HG02884 (cell line): Measurements from ENCODE around the gene CHID1.

Experiments
- ATAC-seq: cut with Tn5 transposase; IDR thresholded peaks from one replicate; pipeline ENCODE4 v1.9.1; 2021; ENCODE audit warnings: mild to moderate bottlenecking, moderate library complexity; ENCODE audit not compliant: unreplicated experiment

Gene CHID1

DNA sequence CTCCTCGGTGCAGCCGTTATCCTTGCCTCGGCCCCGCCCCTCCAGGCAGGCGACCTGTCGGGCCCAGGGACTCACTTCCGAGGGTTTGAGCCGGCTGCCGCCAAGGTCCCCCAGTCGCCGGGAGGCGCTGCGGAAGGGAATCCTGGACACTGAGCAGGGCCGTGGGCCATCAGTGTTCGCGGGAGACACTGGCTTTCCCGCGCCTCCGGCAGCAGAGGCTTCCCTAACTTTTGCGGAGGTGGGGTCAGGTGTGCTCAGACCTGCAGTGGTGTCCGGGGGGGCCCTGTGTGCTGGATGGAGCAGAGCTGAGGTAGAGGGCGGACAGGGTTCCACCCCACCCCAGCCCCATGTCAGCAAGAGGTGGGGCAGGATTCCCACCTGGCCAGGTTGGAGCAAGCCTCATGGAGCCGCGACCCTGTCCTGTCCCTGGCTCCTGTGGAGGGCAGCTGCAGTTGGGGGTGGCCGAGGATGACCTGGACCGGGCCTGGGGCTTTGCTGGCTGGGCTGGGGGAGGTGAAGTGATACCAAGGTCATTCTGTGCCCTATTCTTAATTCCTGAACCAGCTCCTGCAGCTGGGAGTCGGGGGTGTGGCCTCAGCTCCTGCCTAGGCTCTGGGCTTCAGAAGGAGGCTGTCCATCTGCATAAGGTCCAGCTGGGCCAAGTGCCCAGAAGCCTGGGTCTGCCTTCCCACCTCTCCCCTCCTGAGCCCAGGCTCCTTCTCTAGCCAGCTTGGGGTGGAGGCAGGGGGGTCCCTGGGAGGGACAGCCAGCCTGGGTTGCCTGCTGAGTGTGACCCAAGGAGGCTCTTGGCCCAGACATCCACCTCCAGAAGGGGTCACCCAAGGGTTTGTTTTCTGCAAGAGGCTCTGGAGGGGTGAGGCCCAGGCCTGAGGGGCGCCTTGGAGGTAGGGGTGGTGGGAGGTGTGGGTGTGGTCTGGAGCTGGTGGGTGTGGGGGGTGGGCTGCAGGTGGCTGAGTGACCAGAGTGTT lies 59.5 kb downstream of the CHID1 start:
- no peak for ATAC-seq

DNA sequence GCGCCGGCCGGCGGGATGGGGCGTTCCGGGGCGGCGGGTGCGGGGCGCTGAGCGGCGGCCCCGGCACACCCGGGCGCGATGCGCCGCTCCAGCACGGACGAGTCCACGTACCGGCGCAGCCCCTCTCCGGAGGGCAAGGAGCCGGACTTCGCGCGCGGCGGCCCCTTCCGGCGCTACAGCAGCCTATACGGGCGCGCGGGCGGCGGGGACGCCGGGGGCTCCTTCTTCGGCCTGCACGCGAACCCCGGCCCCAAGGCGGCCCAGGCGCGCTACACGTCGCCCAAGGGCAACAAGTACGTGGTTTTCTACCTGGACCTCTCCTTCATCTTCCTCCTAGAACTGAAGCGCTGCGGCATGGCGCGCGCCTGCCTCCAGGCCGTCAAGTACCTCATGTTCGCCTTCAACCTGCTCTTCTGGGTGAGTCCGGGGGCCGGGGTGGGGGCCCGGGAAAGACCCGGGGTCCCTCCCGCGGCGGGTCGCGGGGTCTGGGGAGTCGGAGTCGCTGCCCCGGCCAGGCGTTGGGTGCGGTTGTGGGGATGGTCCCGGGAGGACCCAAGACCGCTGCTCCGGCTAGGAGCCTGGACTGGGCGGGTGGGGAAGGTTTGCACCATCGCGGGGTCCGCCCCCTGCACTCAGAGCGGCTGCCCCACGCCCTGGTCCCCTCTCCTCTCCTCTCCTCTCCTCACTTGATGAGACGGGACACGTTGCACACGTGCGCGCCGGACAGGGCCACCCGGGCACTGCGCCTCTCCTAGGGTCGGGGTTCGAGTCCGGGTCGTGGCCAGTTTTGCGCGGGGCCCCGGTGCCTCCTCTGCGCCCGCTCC lies 60.4 kb downstream of the CHID1 start:
- no peak for ATAC-seq

DNA sequence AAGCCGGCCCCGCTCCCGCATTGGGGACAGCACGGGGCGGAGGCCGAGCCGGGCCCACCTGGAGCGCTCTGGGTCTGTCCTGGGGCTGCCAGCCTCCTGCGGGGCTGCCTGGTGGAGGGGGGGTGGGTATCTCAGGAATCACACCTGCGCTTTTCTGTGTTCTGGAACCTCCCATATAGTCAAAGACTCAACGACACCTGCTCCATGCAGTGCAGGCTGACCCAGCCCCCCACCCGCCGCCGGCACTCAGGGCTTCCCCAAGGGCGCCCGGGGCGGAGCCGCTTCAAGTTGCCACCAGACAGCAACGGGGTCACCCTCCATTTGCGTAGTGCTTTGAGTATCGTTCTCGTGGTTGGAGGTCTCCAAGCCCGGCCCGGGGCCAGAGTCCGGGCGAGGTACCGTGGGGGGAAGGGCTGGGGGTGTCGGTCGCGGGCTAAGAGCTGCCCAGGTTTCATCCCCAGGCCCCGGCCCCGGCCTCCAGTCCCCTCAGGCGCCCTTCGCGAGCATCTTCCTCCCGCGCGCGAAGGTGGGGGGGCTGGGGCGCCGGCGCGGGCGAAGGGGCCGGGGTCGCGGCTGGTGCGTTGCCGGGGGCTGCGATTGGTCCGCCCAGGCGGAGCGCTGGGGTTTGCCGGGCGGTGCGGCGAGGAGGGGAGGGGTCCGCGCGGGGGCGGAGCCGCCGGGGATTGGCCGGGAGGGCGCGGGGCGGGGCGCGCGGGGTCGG lies 61.3 kb downstream of the CHID1 start:
- ATAC-seq: no peak

DNA sequence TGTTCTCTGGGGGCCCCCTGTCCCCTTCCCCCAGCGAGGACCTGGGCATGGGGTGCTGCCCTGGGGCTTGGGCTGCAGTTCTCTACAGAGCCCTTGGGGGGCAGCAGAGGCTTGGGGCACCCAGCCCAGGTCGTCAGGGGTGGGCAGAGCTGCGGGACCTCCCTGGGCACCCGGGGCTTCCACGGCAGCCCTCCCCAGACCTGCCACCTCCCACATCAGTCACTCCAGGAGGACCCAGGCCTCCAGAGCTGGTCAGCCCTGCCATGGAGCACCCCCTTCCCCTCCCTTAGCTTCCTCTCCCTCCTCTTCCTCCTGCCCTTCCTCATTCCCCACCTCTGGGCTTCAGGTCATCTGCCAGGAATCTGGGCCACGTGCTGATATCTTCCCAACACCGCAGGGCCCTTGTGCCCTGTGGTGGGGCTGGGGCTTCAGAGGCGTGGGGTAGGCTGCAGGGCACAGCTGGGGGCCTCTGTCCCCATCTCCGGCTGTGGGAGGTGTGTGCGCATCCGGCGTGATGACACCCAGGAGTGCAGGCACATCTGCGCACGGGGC lies 62.2 kb downstream of the CHID1 start:
- ATAC-seq: no peak

DNA sequence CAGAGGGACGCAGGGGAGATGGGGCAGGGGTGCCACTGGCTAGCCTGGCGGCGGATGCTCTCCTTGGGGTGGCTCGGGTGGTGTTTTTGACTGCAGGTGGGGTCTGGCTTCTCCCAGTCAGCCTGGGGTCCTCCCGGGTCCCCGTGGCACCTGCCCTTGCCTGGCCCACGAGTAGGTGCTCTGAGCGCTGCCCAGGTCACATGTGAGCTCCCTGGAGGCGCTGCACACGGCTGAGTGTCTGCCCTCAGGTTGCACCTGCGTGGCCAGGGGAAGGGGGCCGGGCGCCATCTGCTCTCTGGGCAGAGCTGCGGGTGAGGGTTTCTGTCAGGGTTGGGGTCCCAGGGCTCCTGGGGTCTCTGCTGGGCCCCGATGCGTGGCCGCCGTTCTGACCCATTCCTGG lies 62.7 kb downstream of the CHID1 start:
- ATAC-seq: no peak

DNA sequence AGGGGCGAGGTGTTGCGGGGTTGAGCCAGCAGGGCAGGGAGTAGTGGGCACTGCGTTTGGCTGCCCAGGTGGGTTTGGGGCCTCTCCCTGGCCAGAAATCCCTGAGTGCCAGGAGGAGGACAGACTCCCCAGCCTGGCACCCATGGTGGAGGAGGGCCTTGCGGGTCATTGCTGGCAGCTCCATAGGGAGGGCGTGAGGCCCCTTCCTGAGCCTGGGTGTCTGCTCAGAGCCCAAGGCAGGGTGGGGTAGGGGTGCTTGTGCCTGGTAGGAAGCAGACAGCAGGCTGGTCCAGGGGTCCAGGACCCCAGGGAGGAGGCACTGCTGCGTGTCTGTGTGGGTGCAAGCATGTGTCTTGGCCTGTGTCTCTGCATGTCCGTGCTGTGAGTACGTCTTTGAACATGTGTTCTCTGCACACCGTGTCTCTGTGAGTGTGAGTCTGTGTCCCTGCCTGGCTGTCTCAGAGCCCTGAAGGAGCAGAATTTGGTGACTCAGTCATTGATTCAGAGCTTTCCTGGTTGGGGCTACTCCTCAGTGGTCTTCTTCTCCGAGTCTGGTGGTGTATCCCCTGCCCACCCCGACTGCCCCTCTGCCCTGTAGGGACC lies 64.0 kb downstream of the CHID1 start:
- ATAC-seq: no peak

DNA sequence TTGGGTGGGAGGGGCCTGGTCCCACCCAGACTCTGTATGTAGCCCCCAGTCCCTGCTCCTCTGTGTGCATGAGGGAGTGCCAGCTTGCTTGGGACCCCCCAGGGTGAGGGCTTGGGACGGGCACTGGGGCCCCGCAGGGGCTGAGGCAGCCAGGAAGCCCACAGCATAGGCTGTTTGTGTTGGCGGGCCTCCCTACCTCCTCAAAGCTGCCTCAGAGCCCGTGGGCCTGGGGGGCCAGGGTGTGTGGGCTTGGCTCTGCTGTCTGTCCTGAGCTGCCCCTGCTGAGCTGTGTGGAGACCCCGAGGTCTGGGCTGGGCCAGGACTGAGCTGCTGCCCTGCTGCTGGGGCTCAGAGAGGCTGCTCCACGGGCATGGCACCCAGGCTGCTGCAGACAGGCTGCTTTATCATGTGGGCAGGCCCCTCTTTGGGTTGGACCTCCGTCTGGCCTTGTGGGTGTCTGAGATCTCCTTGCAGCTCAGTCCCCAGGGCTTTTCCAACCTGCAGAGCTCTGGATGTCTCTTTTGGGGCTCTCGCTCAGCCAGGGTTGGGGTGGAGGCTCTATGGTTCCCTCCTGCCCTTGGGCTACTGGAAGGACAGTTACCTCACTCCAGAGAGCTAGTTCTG lies 64.6 kb downstream of the CHID1 start:
- ATAC-seq: no peak

DNA sequence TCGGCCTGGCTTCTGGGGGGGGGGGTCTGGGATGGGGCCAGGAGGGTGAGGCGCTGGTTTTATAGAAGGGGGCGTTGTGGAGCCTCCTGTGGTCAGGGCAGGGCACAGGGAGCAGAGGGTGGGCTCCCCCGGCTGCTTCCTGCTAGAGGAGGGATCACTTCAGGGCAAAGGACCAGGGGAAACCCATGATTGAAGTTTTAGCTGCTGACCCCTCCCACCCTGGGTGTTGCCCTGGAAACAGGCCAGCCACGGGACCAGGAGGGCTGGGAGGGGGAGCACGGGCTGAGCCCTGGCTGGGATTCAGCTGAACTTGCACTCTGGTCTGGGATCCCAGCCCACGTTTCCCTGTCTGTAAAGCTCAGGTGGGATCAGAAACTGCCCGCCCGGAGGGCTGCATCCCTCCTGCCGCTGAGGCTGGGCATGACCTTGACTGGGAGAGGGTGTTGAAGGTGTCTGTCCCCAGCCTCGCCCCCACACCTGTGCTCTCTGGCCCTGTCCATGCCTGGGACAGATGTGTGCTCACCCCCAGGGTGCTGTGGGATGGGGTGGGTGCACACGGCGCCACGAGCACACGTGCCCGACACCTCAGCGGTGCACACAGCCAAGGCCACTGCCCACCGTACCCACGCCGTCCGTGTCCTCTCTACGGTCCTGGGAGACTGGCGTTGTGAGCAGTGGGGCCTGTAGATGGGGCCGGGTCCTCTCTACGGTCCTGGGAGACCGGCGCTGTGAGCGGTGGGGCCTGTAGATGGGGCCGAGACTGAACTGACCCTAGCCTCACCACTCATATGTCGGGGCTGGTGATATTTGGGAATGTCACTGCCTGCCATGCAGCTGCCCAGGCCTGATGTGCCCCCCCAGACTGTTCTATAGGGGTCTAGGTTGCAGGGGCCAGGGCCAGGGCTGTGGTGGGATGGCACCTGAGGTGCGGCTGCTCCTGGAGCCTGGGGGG lies 65.6 kb downstream of the CHID1 start:
- no peak for ATAC-seq

DNA sequence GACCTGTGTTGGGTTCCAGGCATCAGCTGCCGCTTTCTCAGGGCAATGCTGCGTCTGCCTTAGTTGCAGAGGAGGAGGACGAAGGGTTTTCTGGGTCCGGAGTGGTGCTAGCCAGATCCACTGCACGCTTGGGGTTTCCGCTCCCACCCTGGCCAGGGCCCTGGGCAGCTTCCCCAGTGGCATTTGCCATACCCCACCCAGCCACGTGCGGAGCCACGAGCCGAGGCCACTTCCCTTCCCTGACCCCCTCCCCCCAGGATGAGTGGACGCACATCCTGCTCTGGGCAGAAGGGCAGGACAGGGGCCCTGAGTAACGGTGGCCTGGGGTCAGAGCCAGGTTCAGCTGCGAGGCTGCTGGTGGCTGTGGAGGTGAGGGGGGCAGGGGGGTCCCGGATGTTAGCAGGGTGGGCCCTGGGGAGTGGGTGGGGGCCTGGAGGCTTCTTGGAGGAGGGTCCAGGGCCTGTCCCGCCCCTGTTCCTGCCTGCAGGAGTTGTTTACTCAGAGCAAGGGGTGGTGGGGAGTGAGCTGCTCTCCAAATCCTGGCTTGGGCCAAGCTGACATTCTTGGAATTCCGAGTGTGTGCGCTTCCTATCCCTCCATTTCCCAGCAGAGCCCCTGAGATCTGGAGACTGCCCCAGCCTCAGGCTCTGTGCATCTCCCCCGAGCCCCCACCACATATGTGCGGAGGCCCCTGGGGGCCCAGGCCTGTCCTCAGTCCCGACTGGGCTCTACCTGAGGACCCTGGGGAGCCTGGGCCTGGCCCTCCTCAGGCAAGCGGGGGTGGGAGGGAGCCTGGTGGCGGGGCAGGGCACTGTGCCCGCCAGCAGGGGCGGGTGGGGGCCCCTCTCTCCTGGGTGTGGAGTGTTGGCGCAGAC lies 66.6 kb downstream of the CHID1 start:
- ATAC-seq: no peak

DNA sequence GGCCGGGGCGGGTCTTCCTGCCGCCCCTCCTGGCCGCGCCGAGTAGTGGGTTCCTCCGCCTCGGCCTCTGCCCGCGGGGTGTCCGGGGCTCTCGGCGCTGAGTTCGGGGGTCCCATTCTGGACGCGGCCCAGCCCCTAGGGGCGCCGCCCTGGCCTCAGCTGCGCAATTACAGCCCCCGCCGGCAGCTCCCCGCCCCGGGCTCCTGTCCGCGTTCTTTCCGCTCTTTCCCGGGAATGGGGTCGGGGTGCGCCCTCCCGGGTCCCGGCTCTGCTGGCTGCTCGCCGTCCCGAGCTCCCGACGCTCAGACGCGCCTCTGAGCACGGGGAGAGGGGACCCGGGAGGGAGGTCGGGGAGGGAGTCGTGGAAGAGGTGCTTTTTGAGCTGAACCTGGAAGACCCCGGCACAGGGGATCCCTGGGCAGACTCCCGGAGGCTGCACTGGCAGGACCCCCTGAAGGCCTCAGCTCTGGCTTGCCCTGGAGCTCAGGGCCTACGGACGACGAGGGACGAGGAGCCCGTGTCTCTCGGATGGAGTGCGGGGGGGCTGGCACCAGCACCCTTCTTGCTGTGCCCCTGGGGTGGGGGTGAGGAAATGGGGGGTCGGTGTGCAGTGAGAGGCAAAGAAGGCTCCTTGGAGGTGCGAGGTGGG lies 67.4 kb downstream of the CHID1 start:
- no peak for ATAC-seq

DNA sequence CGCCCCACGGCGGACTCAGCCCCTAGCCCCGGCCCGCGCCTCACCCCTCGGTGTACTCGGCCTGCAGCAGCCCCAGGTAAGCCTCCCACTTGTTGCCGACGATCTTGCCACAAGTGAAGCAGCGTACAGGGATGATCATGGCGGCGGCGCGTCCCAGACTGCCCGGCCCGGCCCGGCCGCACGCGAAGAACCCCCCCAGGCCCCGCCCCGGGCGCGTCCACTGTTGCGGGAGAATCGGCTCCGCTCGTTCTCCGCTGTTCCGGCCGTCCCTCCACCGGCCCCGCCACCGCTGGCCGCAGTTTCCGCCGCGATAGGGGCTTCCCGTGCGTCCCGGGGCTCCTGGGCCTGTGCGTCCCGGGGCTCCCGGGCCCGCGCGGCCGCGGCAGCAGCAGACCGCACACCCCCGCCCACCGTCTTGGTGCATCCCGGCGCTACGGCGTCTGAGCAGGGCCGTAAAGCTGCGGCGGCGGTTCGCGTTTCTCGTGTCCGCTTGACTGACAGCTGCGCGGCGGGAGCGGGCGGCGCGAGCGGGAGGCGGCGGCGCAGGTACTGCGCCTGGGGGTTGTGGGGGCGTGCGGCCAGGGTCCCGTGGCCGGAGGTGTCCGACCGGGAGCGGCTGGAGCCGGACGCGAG lies 68.1 kb downstream of the CHID1 start, which contains the start of the genes POLR2L and TSPAN4:
POLR2L (minus strand) TSS at position 160 of the 633 bp plus-strand sequence; CDS start at position 139, 21 bp downstream.
TSPAN4 (plus strand) TSS at position 483 of the 633 bp plus-strand sequence. CDS start 7,453 bp downstream, outside the sequence.
- ATAC-seq: peak; percentile 58

DNA sequence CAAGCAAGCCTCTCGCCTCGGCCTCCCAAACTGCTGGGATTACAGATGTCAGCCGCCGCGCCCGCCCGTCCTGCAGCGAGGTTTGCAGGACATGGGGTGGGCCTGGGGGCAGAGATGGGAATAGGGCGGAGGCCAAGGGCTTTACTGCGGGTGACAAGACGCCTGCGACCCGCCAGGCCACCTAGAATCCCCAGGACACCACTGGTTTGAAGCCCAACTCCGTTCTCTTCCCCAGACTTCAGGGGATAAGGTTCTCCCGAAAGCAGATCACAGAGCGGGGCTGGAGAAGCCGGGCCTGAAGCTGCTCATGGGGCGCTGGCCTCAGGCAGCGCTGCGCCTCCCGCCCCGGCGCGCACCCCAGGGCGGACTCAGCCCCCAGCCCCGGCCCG lies 68.6 kb downstream of the CHID1 start:
- peak; percentile 25 for ATAC-seq

DNA sequence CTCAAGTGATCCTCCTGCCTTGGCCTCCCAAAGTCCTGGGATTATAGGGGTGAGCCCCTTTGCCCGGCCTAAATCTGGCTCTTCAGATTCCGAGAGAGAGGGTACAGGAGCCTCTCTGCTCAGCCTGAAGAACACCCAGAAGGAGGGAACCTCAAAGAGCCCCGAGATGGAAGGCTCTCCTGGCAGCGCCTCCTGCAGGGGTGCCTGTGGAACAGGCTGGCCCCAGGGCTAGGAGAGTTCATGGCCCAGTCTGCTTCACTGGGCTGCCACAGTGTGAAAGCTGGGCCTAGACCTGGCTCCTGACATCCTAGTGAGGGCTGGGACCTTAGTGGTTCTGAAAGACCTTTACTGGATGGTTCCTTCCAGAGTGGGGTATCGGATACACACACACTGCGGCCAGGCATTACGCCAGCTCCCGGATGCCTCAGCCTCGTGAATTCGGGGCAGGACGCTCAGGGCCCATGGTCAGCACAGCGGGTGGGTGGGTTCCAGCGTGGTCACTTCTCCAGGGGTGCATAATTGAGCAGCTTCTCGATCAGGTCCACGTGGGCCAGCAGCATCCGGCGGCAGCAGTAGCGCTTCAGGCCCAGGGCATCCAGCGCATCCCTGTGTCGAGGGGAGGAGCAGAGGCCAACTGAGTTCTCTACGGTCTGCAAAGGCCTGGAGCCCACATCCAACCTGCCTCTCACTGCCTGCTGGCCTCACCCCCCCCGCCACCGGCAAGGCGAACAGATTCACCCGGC lies 70.6 kb downstream of the CHID1 start:
- ATAC-seq: no peak

DNA sequence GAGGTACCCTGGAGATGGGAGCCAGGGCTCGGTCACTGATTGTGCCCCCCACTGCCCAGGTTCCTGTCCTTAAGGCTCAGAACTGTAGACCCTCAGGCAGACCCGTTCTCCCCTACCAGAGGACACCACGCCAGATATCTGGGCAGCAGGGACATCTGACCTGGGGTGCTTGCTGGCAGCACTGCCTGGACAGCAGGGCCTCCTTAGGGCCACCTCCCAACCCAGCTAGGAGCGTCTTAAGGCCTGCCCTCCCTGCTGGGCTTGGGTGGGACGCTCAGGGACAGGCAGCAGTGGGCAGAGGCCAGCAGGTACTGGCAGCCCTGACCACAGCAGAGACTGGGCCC lies 71.4 kb downstream of the CHID1 start:
- ATAC-seq: no peak

DNA sequence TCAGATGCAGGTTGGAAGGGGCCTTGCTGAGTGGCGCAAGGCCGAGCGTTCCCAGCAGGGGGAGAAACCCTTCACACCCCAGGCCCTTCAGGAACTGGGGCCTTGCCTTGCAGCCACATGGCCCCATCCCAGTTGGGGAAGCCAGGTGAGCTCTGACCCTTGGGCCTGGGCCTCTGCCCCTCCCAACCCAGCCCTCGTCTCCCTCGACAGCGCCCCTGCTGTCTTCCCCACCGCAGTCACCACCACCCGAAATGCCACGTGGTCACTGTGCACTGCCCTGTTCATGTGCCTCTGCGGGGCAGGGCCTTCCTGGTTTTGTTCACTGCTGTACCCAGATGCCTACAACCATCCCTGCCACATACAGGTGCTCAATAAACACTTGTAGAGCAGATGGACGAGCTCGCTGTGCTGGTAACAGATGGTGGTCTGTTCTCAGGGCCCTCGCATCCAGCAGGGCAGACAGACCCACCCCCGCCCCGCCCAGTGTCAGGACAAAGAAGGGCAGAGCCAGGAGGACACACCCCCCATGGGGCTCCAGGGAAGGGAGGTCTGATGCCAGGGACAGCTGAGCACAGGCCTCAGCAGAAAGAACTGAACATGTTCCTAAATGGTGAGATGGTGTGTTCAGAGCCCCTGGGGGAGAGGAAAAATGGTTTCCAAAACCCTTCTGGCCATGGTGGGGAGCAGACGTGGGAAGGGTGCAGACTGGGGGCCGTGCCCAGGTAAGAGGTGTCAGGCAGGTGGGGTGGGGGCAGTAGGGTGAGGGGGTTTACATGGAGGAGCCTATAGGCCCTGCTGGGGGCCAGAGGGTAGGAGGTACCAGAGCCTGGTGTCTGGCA lies 72.0 kb downstream of the CHID1 start:
- ATAC-seq: no peak
